OCI-LY3 (cell line): ENCODE data around the gene MAB21L4.

Experiments
- EZH2phosphoT487 ChIP-seq: fragments of 200-600 bp; shearing (Covaris generic); IDR thresholded peaks from 2 replicates; pipeline ENCODE4 v1.6.1; 2018; ENCODE audit warnings: antibody characterized with exemption, mixed run types, low read depth
- TF ChIP-seq, protein P1 (sequence below): fragments of 200-600, 300-600 bp; sonication (generic); IDR thresholded peaks from 2 replicates; pipeline ENCODE4 v1.5.1; 2014; ENCODE audit warnings: antibody characterized with exemption, low read length, low read depth

DNA sequence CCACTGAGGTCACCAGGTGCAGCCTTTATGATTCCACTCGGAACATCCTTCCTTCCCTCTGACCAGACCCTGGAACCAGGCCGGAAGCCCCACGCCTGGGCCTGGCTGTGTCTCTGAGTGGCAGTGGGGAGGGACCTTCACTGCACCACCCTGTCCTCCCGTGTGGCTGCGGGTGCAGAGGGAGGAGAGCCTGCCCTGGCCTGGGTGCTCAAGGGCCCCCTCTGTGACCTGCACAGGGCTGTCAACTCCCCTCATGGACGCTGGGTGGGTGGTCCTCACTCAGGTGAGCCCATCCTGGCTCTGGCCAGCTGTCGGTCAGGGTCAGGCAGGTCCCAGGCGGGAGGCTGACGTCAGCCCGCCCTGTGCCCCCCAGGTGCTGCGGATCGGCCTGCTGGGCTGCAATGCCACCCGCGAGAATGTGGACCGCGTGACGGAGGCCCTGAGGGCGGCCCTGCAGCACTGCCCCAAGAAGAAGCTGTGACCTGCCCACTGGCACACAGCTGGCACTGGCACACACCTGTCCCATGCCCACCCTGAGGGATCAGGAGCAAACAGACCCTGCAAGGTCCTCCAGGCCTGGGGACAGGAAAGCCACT, 17.5 kb downstream of the MAB21L4 start:
- TF ChIP-seq, protein P1, sequence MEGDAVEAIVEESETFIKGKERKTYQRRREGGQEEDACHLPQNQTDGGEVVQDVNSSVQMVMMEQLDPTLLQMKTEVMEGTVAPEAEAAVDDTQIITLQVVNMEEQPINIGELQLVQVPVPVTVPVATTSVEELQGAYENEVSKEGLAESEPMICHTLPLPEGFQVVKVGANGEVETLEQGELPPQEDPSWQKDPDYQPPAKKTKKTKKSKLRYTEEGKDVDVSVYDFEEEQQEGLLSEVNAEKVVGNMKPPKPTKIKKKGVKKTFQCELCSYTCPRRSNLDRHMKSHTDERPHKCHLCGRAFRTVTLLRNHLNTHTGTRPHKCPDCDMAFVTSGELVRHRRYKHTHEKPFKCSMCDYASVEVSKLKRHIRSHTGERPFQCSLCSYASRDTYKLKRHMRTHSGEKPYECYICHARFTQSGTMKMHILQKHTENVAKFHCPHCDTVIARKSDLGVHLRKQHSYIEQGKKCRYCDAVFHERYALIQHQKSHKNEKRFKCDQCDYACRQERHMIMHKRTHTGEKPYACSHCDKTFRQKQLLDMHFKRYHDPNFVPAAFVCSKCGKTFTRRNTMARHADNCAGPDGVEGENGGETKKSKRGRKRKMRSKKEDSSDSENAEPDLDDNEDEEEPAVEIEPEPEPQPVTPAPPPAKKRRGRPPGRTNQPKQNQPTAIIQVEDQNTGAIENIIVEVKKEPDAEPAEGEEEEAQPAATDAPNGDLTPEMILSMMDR = no peak
- TF ChIP-seq EZH2phosphoT487 = no peak
